GM21529 (cell line): ENCODE measurements around the gene CDK18.
A peak's percentile ranks its signal among the peaks of the same experiment; 100 is the strongest.

Experiments
- ATAC-seq: cut with Tn5 transposase; IDR thresholded peaks from one replicate; pipeline ENCODE4 v1.9.1; 2021; ENCODE audit not compliant: unreplicated experiment

Gene CDK18

GRCh38 chr1:205521686-205522085 lies 17.2 kb downstream of the CDK18 start:
- ATAC-seq = no peak

- ATAC-seq = no peak
Measured at GRCh38 chr1:205522692-205523091, 18.2 kb downstream of the CDK18 start.

DNA sequence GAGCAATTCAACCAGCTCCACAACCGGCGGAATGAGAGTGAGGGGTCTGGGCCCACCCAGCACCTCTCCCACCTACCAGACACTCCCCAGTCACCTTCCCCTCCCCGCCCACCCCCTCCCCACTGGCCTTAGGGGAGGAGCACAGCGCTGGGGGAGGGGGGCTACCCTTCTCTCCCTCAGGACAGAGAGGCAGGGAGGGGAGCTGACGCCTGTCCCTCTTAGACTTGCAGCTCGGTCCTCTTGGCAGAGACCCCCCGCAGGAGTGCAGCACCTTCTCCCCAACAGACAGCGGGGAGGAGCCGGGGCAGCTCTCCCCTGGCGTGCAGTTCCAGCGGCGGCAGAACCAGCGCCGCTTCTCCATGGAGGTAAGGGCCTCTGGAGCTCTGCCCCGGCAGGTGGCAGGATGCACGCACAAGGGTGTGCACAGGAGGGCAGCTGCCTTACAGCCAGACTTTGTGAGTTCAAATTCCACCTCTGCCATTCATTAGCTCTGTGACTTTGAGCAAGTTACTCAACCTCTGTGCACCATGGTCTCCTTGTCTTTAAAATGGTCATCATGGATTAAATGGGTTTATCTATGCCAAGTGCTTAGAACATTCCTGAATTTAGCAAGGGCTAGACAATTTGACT lies 18.9 kb downstream of the CDK18 start:
- ATAC-seq = no peak

DNA sequence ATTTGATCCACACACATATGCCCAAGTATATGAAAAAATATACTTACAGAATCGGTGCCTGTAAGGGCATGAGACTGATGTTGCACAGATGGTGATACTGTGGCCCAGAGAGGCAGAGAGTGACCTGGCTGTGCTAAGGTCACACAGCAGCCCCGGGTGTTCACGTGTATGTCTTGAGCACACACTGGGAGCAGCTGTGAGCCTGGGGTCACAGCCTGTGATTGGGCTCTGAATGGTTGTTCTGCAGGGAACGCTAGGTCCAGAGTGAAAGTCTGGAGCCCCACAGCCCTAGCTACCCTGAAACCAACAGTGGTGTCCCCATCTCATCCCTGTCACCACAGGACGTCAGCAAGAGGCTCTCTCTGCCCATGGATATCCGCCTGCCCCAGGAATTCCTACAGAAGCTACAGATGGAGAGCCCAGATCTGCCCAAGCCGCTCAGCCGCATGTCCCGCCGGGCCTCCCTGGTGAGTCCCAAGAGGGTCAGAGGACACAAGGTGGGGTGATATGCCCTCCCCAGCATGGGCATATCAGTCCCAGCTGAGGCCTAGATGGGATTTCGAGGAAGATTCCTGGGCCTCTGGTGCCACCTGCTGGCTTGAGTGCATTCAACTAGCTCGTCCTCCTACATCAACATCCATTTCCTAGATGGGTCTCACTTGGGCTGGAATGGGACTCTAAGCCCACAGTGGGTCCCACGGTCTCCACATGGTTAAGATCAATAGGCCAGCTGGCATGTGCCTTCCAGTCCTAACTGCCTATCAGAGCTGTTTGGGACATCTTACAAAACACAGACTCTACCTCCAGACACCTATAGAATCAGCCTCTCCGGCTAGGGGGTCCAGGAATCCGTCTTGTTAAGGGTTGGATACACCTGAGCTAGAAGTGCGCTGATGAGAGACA lies 19.7 kb downstream of the CDK18 start:
- ATAC-seq = no peak

DNA sequence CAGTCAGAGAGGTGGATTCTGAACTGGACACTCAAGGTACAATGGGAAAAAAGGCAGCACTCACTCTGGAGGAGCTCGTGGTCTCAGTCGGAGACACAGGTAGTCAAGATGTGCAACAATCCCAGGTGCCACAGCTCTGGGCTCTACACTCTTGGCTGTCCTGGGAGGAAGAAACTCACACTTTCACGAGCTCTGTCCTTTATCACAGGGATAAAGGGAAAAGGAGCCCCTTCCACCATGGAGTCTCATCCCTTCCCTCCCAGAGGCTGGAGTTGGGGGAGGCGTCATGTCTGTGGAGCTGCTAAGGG lies 20.3 kb downstream of the CDK18 start:
- no peak for ATAC-seq

DNA sequence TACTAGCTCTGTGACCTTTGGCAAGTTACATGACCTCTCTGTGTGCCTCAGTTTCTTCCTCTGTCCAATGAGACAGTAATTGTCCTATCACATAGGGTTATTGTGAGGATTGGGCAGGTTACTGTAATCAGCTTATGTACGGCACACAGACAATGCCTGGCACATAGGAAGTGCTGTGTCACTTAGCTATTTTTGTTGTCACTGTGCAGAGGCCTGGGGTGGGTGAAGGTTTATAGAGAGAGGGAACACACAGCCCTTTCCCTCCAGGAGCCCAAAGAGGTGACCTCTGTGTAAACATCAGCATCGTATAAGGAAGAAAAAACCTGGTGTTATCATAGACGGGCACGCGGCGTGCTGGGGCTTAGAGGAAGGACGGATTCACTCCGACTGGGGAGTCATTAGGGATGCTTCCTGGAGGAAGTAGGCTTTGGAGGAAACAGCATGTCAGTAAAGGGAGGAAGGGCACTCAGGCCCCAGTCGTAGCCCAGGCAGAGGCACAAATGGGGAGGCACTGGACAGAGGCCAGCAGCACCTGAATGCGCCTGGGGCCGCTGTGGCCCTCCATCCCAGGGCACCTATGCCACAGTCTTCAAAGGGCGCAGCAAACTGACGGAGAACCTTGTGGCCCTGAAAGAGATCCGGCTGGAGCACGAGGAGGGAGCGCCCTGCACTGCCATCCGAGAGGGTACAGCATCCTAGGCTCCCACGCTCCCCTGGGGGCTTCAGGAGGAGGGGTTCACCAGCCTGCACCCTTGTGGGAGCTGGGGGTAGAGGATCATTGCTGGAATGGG lies 21.2 kb downstream of the CDK18 start:
- ATAC-seq = no peak

- no peak for ATAC-seq
Measured at GRCh38 chr1:205526431-205526830, 22.0 kb downstream of the CDK18 start.

GRCh38 chr1:205527931-205528330 lies 23.5 kb downstream of the CDK18 start:
- ATAC-seq = no peak

DNA sequence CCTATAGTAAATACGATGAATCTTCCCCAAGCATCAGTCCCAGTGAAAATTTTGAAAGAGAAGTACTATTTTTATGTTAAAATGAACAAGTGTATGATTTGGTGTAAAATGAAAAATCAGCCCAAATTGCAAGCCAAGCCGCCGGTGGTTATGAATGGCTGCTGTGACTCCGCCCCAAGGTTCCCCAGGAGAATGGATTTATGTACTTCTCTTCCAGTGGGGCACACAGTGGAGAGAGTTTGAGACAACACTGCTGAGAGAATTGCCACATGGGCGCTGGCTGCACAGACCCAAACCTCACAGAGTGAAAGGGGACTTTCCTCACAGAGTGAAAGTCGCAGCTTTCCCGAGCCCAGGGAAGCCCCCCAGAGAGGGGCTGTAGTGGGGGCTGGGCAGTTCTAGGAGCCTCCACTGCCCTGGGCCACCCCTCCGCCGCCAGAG lies 24.0 kb downstream of the CDK18 start:
- no peak for ATAC-seq

DNA sequence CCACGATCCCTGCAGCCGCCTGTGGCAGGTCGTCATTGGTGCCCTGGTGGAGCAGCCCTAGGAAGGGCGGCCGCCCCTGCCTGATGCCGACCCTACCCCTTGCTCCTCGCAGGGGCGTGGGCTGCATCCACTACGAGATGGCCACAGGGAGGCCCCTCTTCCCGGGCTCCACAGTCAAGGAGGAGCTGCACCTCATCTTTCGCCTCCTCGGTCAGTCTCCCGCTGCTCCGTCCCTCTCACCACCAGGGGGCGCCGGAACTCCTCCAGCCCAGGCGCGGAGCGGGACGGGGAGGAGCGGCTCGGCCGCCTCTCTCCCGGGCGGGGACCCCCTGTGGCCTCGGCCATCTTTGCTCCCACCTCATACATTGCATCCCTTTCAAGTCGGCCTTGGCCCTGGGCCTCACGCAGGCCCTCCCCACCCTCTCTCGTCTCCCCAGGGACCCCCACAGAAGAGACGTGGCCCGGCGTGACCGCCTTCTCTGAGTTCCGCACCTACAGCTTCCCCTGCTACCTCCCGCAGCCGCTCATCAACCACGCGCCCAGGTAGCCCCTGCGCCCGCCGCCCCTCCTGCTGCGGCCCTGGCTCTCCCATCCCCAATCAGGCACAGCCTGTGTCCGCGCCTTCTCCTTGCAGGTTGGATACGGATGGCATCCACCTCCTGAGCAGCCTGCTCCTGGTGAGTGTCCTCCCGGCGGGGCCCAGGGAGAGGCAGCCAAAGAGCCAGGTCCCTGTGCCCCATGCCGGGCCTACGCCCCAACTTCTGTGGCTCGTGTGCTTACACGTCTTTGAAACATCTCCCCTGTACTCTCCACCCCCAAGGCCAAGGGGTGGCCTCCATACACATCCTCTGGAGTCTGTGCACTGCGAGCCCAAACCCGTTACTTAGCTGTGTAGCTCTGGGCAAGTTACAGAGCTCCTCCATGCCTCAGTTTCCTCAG lies 24.7 kb downstream of the CDK18 start:
- peak; percentile 62 for ATAC-seq

- no peak for ATAC-seq
Measured at GRCh38 chr1:205530116-205530515, 25.6 kb downstream of the CDK18 start.

DNA sequence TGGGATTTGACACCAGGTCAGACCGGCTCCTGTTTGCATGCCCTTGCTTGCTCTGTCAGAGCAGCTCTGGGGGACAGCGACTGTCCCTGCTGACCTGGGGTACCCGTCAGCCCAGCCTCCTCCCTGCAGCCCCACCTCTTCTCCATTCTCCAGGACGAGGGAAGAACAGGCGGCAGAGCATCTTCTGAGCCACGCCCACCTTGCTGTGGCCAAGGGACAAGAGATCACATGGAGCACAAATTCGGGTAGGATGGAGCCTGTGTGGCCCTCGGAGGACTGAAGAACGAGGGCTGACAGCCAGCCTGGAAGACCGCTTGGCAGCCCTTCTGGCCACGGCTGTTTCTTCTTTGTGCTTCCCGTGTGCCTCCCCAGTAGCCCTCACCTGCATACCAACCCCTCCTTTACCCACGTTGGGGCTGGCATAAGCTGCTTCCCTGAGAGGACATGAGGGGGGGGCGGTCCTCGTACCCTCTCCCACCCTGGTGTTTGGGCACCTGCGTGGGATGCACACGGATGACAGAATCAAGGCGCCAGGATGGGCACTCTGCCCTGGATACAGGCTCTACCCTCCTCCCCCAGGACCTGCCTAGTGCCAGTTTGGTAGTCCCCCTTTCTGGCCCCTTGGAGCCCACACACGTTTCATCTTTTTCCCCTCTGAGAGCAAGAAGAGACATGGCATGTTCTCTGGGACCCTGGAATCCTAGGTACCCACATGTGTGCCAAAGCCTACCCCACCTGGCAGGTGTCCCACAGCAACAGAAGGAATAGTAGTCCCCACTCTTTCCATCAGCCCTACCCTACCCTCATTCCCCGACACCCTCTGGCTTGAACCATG lies 26.9 kb downstream of the CDK18 start:
- ATAC-seq = no peak

- ATAC-seq = no peak
Measured at GRCh38 chr1:205532026-205532898, 27.8 kb downstream of the CDK18 start.

GRCh38 chr1:205532996-205533735 lies 28.7 kb downstream of the CDK18 start:
- ATAC-seq = no peak

- ATAC-seq = no peak
Measured at GRCh38 chr1:205533748-205534443, 29.4 kb downstream of the CDK18 start.

DNA sequence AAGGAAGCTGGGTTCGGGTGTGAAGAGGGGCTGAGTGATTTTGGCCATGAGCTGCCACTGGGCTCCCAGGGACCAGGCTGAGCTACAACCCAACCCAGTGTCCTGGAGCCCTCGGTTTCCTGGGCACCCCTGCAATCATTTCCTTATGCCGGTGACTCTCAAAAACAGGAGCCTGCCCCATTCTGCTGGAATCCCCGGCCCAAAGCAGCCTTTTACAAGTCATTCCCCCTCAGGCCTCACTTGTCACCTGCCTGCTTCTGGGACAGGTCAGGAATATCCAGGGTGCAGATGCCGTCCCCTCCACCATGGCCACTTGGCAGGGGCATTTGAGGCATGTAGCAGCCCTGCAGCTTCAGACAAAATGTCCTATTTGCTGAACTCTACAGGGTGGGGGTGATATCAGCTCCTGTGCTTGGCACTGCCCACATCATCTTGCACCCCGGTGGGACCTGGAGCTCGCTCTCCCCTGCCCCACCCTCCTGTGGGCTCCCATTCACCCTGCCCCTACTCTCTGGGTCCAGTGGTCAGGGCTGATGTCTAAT lies 30.0 kb downstream of the CDK18 start:
- no peak for ATAC-seq

DNA sequence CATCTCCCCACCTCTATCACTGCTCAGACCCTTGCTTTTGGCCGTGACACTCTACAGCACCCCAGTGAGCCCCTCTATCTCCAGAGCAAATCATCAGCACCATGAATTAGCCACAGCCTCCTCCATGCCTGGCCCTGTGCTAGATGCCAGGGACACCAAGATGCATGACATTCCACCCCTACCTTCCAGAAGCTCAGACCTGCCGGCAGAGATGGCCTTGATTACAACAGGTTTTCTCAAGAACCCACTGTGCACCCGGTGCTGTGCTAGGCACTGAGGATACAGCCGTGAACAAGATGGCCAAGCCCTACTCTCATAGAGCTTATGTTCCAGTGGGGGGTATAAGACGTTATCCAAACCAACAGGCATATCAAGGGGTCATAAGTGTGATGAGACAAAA lies 30.6 kb downstream of the CDK18 start:
- ATAC-seq = no peak
